Fibroblast of upper back skin (primary cell): Measurements from ENCODE around the gene ETV1.

Experiments
- DNase-seq: peaks from one replicate; pipeline ENCODE4 v3.0.0-alpha.2; 2013

ETV1 gene

GRCh38 chr7:13875496-13876074 lies 113.9 kb downstream of the ETV1 start:
- DNase-seq, result no peak

DNA sequence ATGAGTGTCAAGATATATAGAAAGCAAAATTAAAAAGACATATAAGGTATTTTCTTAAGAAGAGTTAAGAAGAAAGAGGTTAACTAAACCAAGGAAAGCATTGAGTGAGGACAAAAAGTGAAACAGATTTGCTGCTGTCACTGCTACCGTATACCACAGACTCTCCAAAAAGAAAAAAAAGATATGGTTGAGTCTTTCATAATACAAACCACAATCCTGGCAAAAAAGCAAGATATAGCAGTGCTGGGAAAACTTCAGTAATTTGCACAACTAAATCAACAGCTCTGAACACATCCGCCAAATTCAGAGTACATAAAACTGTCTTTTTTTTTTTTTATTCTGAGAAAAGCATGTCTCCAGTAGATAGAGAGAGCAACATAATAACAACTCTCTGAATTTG lies 114.7 kb downstream of the ETV1 start:
- peak; percentile 84 for DNase-seq

DNA sequence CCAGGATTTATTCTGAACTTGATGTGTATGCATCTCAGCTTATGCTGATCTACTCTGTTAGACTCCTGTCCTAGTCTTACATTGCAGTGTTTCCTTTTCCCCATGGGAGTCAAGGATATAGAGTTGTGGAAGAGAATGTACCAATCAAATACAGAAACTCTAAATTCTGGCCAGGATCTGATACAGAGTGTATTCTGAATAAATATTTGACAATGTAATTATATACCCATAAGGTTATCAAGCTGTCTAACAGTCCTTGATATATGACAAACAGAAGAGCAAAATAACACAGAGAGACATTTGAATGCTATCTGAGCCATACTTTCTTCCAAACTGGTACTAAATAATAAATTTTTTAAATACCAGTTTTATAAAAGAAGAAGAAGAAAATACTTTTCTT lies 116.8 kb downstream of the ETV1 start:
- DNase-seq, result no peak

GRCh38 chr7:13871008-13871407 lies 118.5 kb downstream of the ETV1 start:
- no peak for DNase-seq

DNA sequence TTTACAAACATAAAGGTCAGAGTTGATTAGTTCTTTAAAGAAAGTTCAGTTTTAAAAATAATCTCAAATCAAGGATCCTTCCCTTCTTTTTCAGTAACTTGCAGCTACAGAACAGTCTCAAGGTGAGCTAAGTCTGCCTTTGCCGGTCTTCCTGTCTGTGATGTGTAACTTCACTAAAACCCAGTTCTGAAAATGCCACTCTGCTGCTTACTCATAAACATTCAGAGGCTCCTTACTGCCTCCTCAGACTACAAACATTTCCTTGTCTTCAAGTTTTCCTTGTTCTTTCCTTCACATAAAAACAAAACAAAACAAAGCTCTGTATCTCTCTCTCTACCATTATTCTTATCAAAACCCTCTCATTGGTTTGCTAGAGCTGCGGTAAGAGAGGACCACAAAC lies 128.7 kb downstream of the ETV1 start:
- no peak for DNase-seq

- DNase-seq, result no peak
Observed at GRCh38 chr7:13856012-13856411, 133.5 kb downstream of the ETV1 start.

DNA sequence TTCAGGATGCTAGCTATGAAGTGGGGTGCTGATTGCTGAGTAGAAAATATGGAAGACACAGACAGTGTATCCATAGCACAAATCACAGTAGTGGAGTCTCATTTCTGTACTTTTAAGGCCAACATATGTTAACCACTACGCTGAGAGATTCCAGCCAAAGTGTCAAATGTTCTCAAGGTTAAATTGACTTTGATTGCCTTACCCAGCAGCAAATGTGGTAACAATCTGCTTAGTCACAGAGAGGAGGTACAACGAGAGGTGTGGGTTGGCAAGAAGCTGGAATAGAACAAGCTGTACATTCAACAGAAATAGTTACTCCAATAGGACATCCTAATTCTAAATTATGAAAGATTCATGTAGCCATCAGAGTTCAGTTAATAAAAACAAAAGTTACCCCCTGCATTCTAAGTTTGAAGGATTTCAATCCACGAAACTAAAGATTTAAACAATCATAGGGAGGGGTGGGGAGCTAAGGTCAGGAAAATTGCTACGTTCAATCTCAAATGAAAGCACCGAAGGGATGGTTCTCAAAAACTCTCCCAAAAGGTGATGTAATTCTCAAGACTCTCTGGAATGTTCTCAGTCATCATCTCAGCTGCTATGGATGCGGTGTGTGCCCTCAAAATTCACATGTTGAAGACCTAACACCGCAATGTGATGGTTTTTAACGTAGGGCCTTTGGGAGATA lies 137.0 kb downstream of the ETV1 start:
- DNase-seq, result peak; percentile 24

DNA sequence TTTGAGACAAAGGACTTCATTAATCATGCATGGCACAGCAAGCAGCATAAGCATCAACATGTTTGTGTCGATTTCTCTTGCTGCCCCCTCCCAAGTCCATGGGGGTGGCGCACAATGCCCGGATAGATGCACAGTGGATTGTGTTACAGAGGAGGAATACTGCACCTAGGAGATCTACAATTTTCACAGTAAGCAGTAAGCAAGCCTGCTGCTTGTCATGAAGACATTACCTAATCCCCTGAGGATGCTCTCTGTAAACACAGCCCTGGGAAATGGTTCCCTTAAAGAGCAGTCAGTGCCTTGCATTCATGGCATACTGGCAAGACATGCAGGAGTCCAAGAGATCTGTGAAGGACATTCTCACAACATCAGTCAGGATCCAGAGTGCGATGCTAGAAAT lies 137.7 kb downstream of the ETV1 start:
- peak; percentile 29 for DNase-seq

DNA sequence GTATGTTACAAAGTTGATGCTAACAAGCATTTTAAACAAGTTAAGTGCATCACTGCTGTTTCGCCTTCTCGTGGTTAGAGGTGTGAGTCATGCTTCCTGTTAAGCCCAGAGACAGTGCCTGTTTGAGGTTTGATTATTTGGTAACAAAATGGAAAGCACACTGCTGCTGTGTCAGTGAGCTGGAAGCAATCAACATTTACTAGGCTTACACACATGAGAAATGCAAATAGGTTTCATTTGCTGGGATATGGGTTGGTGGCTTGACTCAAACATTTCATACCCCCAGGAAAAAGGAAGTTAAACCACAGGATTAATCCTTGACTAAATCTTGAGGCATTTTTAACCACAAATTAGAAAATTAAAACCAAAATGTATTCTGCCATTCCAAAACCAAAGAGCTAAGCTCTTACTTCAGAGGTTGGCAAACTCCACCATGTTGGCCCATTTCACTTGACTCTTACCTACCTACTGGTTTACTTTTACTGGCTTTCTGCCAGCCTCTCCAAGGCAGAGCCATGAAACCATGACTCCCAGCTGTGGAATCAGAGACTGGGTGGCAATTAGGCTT lies 139.2 kb downstream of the ETV1 start:
- peak; percentile 98 for DNase-seq

GRCh38 chr7:13849163-13849892 lies 140.1 kb downstream of the ETV1 start:
- DNase-seq, result no peak

GRCh38 chr7:13848681-13849131 lies 140.8 kb downstream of the ETV1 start:
- DNase-seq, result no peak

DNA sequence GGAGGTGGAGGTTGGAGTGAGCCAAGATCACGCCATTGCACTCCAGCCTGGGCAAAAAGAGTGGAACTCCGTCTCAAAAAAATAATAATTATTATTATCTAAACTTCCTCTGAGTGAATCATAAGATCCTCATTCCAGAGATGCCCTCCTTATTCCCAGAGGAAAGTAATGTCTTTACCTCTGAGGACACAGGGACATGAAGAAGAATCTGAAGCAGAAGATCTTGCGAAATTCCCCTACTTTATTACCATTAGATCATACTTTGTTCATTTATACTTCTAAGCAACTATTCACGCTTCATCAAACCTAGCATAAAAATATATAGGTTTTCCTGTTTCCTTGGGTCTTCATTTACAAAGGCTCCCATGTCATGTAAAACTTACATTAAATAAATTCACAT lies 143.1 kb downstream of the ETV1 start:
- DNase-seq, result no peak

DNA sequence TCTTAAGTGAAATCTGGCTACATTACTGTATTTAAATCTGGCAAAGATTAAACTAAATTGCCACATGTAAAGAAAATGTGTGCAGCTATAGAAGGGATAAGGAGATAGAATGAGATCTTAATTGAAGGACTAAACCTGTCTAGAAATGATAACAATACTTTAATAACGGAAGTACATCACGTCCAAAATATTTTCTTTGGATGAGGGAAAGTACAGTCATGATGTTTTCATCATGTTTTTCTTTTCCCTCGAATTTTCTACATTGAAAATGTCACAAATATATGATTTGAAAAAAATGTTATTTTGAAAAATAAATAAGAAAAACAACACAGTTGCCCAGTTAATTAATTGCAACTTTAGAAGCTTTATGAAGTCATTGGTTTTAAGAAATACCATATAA lies 143.9 kb downstream of the ETV1 start:
- no peak for DNase-seq

DNA sequence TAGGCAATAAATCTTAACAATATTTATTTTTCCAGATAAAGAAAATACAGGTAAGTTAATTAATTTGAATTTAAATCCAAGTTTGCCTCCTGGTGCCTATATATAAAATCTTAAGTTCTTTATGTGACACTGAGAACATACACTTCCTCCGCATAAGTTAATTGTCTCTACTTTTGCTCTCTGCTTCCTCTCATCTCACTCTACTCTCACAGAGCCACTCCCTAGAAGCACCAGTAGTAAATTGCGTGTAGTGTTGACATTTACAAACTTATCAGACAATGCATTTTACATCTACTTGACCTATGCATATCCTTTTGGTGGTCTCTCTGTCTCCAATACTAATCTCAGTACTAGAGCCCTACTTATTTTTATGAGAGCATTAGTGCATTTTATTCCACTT lies 144.5 kb downstream of the ETV1 start:
- DNase-seq, result no peak

GRCh38 chr7:13841284-13841683 lies 148.2 kb downstream of the ETV1 start:
- DNase-seq, result no peak
